HG03460 (cell line): ENCODE data around the gene CSRNP3.

ENCODE experiments used
- ATAC-seq: cut with Tn5 transposase; IDR thresholded peaks from one replicate; pipeline ENCODE4 v1.9.1; 2021; ENCODE audit not compliant: unreplicated experiment

The CSRNP3 gene

GRCh38 chr2:165667375-165667774 is 197.9 kb downstream of the CSRNP3 start:
- ATAC-seq = no peak

- no peak for ATAC-seq
Measured at GRCh38 chr2:165674780-165675179, 205.3 kb downstream of the CSRNP3 start.

GRCh38 chr2:165675551-165675968 is 206.1 kb downstream of the CSRNP3 start:
- no peak for ATAC-seq

GRCh38 chr2:165678882-165679281 is 209.4 kb downstream of the CSRNP3 start:
- no peak for ATAC-seq

- ATAC-seq = no peak
Measured at GRCh38 chr2:165679621-165680020, 210.1 kb downstream of the CSRNP3 start.

GRCh38 chr2:165681841-165682240 is 212.3 kb downstream of the CSRNP3 start:
- ATAC-seq = no peak

- no peak for ATAC-seq
Measured at GRCh38 chr2:165682546-165682945, 213.0 kb downstream of the CSRNP3 start.

- no peak for ATAC-seq
Measured at GRCh38 chr2:165686800-165687199, 217.3 kb downstream of the CSRNP3 start.

GRCh38 chr2:165687426-165688002 is 218.0 kb downstream of the CSRNP3 start:
- ATAC-seq = no peak

GRCh38 chr2:165691615-165692014 is 222.1 kb downstream of the CSRNP3 start:
- ATAC-seq = no peak

- ATAC-seq = no peak
Measured at GRCh38 chr2:165692906-165693305, 223.4 kb downstream of the CSRNP3 start.

GRCh38 chr2:165693838-165694237 is 224.3 kb downstream of the CSRNP3 start:
- ATAC-seq = no peak

- ATAC-seq = no peak
Measured at GRCh38 chr2:165697748-165698443, 228.4 kb downstream of the CSRNP3 start.

- peak; percentile 81 for ATAC-seq
Measured at GRCh38 chr2:165698444-165698884, 229.0 kb downstream of the CSRNP3 start.

- no peak for ATAC-seq
Measured at GRCh38 chr2:165699946-165700345, 230.4 kb downstream of the CSRNP3 start.

GRCh38 chr2:165700531-165700930 is 231.0 kb downstream of the CSRNP3 start:
- no peak for ATAC-seq

GRCh38 chr2:165701147-165701546 is 231.6 kb downstream of the CSRNP3 start:
- no peak for ATAC-seq

GRCh38 chr2:165706960-165707487 is 237.5 kb downstream of the CSRNP3 start:
- ATAC-seq = no peak

GRCh38 chr2:165716091-165716490 is 246.6 kb downstream of the CSRNP3 start:
- ATAC-seq = no peak

- ATAC-seq = no peak
Measured at GRCh38 chr2:165718610-165719210, 249.2 kb downstream of the CSRNP3 start.

- no peak for ATAC-seq
Measured at GRCh38 chr2:165720511-165720910, 251.0 kb downstream of the CSRNP3 start.

- ATAC-seq = no peak
Measured at GRCh38 chr2:165725421-165725820, 255.9 kb downstream of the CSRNP3 start.
